Epidermal melanocyte (primary cell): Measurements from ENCODE around the gene CNMD.
"Not testable (repeated sequence)": the region's sequence is repeated elsewhere in the genome, so short reads cannot be mapped to it uniquely, and the experiment has no call there.

Source experiments
- DNase-seq: peaks from one replicate; pipeline ENCODE4 v3.0.0; 2011; ENCODE audit warnings: low spot score; ENCODE audit not compliant: insufficient read length

The CNMD gene

DNA sequence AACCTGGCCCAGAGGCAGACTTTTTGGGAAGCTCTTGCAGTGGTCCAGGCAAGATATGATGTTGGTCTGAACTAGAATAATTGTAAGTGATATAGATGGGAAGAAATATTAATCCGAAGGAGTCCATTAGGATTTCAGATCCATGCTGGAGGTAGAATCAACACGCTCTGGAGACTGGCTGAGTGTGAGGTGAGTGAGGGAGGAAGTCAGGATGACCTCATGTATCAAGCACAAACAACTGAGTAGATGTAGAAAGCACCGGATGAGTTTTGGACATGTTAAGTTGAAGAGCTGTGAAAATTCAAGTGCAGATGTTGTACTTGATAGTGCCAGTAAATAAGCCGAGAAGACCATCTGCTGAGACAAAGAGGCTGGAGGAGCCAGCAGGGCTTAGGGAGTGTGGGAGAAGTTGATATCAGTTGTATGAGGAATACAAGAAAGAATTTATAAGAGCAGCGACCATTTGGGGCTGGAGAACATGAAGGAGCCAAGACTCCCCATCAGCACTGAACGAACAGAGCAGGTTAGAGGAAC, 5.3 kb upstream of the CNMD start:
- no peak for DNase-seq

DNA sequence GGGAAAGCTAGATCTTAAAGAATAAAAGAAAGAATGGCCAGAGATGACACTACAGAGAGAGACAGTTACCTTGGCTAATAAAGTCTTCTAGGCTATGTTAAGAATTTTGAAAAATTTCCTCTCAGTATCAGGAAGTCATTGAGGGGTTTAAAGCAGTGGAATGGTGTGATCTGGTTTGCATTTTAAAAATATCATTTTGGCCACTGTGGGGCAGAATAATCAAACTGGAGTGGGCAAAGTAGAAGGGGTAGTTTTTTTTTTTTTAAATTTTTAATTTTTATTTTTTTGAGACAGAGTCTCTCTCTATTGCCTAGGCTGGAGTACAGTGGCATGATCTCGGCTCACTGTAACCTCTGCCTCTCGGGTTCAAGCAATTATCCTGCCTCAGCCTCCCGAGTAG, 4.4 kb upstream of the CNMD start:
- no peak for DNase-seq

DNA sequence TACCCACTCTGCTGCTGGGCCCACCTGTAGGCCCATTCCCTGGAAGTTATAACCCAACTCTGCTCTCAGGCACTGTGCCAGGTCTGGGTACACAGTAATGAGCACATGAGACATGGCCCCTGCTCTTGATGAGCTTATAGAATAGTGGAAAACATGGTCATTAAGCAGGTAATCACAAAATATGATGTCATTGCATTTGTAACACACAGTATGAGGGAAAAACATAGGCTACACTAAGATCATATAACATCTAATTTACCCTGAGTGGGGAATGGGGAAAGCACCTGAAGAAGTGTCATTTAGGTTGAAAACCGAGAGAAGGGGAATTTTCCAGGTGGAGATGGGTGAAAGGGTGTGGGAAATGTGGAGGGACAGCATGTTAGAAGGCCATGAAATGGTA, 3.9 kb upstream of the CNMD start:
- DNase-seq = no peak

- DNase-seq = no peak
Observed at GRCh38 chr13:52738719-52739467, 727 bp downstream of the CNMD start.

GRCh38 chr13:52737965-52738364, 1.7 kb downstream of the CNMD start:
- peak; percentile 68 for DNase-seq

- no peak for DNase-seq
Observed at GRCh38 chr13:52737451-52737850, 2.2 kb downstream of the CNMD start.

DNA sequence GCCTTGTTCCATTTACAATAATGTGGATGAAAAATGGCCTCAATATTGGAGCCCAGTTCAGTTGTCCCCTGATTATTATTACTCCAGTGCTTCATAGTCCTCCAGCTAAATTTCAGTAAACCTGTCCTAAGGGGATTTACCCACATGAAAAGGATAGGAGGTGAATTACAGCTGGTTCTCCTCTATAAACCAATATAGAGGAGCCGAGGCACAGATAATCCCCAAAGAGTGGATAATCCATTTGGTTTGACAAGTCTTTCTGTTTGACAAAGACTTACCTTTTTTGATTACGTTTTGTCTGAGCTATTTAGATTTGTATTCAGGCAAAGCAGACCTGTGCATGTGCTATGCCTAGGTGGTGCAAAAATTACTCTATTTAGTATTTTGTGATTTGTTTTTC, 2.7 kb downstream of the CNMD start:
- DNase-seq = no peak

GRCh38 chr13:52734075-52734623, 5.5 kb downstream of the CNMD start:
- no peak for DNase-seq

- no peak for DNase-seq
Observed at GRCh38 chr13:52726258-52726657, 13.4 kb downstream of the CNMD start.

DNA sequence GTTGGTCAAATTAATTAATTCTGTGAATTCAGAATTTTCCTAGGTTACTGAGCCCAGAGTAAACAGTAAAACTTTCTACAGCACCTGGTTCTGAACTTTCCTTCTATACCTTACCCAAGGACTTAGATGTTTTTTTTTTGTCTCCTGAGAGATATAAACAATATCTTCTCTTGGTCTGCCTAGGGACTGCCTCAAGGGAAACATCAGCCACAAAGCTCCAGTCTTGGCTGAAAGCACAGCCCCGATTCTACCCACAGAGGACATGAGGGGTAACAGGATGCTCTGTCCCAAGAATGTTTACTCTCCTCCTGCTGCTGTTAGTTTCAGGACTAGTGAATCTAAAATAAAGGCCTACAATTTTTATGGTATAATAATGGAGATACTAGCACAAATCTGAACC, 14.3 kb downstream of the CNMD start:
- DNase-seq = no peak

- DNase-seq = no peak
Observed at GRCh38 chr13:52723181-52723580, 16.4 kb downstream of the CNMD start.

- not testable (repeated sequence) for DNase-seq
Observed at GRCh38 chr13:52721356-52721755, 18.3 kb downstream of the CNMD start.

DNA sequence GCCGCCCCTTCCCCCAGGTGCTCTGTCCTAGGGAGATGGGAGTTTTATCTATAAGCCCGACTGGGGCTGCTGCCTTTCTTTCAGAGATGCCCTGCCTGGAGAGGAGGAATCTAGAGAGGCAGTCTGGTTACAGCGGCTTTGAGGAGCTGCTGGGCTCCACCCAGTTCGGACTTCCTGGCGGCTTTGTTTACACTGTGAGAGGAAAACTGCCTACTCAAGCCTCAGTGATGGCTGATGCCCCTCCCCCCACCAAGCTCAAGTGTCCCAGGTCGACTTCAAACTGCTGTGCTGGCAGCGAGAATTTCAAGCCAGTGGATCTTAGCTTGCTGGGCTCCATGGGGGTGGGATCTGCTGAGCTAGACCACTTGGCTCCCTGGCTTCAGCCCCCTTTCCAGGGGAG, 18.7 kb downstream of the CNMD start:
- not testable (repeated sequence) for DNase-seq

DNA sequence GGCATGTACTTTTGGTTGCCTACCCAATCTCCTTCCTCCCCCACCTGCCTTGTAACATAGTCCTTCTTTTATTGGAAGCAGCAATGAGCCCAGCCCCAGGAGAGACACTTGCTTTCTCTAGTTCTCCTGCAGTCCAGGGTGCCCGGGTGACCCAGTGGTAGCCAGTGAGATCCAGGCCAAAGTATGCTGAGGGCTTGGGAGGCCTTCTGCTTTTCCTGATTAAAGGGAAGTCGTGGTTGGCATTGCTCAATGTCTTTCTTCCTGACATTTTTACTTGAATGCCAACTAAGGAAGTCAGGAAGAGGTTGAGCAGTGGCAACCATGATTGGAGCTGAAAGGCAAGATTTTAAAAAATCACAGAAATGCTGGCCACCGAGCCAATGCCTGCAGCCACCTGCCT, 25.7 kb downstream of the CNMD start:
- no peak for DNase-seq

DNA sequence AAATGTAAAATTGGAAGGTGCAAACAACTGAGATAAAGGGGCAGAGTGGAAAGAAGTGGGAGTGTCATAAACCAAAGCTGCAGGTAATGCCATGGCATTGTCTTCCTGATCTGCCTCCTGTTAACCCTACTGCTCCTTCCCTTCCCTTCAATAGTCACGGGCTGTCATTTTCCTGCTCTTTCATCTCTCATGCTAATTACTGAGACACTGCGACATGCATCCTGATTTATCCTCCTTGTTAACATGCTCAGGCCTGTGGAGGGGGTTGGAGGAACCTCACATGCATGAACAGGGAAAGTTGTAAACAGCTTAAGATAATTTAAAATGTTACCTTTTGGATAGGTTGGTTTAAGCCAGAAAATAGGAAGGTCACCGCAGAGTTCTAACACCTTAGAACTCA, 27.2 kb downstream of the CNMD start:
- DNase-seq = no peak

GRCh38 chr13:52711286-52711685, 28.3 kb downstream of the CNMD start:
- DNase-seq = no peak

DNA sequence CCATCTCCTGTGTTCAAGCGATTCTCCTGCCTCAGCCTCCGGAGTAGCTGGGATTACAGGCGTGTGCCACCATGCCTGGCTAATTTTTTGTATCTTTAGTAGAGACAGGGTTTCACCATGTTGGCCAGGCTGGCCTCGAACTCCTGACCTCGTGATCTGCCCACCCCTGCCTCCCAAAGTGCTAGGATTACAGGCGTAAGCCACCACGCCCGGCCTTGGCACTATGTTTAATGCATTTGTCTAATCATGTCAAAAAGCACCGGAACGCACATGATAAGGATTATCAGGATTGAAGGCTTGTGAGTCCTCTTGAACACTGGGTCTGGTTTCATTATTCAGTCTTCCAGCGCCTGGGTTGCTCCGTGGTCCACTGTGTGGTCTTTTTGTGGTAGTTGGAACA, 31.4 kb downstream of the CNMD start:
- not testable (repeated sequence) for DNase-seq

GRCh38 chr13:52707375-52707774, 32.2 kb downstream of the CNMD start:
- DNase-seq = no peak

- no peak for DNase-seq
Observed at GRCh38 chr13:52706081-52706480, 33.5 kb downstream of the CNMD start.

DNA sequence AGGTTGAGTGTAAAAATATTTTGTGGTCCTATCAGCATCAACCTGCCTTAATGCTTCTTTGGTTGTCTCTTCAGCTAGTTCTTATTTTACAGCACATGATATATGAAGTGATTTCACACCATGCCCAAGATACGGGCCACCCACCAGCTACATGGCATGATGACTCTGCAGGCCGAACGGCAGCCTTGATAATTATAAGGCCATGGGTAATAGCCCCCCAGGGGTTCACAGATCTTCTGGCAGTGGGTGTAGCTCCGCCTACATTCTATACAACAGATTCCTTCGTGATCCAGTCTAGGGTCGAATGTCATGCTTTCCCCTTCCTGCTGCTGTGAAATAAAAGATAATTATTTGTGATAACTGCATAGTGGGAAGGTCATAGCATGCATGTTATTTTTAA, 36.1 kb downstream of the CNMD start:
- DNase-seq = no peak

- no peak for DNase-seq
Observed at GRCh38 chr13:52701728-52702465, 37.7 kb downstream of the CNMD start.

DNA sequence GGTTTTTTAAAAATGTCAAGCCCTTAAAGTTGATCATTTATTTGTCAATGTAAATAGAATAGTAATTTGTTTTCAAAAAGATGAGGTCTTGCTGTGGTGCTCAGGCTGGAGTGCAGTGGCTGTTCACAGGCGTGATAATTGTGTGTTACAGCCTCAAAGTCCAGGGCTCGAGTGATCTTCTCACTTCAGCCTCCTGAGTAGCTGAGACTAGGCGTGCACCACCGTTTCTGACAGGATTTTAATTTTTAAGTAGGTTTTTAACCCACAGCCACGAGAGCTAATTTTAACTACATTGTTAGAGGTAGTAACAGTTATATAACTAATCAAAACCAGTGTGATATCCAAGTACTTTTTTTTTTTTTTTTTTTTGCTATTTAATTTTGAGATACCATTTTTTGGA, 43.1 kb downstream of the CNMD start:
- no peak for DNase-seq
